GM18870 (cell line): ENCODE results near the gene TWNK.
"Not testable (repeated sequence)": the region's sequence is repeated elsewhere in the genome, so short reads cannot be mapped to it uniquely, and the experiment has no call there.

Experiments
- ATAC-seq: cut with Tn5 transposase; IDR thresholded peaks from one replicate; pipeline ENCODE4 v1.9.1; 2021; ENCODE audit warnings: moderate library complexity; ENCODE audit not compliant: unreplicated experiment

Gene TWNK

DNA sequence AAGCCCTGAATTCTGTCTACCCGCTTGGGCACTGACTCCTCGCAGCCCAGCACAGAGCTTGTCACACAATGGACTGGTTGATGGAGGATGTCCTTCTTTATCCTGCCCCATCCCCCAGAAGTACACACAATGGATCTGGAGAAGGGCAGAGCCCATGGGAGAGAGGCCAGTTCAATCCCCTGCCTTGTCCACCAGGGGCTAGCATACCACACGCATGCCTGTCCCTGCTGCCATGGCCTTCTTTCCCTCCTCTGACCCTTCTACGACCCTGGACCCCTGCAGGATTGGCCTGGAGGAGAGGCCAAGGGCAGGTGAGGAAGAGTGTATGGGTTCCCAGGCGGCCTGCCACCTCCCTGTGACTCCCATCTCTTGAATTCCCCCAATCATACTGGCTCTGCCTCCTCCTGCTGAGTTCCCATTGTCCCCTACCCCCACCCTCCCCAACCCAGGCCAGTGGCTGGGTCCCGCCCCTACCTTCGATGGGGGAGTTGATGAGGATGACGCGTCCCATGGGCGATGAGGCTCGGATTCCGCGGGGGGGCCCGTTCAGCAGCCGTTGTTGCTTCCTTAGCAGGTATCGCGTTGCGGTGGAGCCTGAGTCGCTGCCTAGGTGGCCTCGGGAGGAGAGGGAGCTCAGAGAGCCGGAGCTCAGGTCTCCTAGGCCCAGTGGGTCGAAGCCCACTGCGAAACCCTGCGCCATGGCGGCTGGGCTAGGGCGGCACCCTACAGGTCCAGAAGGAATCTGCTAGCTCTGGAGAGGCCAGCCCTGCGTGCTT lies 42.4 kb downstream of the TWNK start:
- no peak for ATAC-seq

- no peak for ATAC-seq
These were observed 43.3 kb downstream of the TWNK start for GRCh38 chr10:101030496-101031127.

DNA sequence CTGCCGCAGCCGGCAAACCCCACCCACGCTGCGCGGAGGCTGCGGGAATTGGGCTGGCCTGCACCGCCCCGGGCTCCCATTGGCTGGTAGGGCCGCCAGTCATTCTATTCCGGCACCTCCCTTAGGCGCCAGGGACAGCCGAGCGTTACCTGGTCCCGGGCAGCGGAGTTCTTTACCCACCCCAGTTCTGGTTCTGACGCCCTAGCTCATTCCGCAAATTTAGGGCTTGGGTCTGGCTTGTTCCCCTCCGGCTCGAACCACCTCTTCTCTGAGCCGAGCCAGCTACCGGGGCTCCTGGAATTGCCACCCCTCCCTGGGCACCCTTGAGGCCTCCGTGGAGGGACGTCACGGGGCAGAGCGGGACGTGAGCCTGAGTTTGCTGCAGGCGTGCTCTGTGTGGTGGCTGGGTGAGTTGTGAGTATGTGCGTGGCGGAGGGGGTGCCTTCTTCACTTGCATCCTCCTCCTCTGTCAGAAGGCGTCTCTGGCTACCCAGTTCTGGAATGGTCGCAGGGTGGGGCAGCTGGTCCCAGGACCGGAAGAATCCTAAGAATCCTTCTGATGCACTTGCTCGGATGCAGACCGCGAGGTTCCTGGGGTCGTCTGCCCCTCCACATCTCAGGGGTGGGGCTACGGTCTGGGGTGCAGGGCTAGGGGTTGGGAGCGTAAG lies 43.9 kb downstream of the TWNK start, which contains the start of the genes PDZD7 and SFXN3:
Gene PDZD7, minus strand, starts transcription at position 2 of the 668 bp plus-strand sequence. CDS start 910 bp downstream, outside the sequence.
Gene SFXN3, plus strand, starts transcription at position 107 of the 668 bp plus-strand sequence. CDS start 3,461 bp downstream, outside the sequence.
- peak; percentile 64 for ATAC-seq

DNA sequence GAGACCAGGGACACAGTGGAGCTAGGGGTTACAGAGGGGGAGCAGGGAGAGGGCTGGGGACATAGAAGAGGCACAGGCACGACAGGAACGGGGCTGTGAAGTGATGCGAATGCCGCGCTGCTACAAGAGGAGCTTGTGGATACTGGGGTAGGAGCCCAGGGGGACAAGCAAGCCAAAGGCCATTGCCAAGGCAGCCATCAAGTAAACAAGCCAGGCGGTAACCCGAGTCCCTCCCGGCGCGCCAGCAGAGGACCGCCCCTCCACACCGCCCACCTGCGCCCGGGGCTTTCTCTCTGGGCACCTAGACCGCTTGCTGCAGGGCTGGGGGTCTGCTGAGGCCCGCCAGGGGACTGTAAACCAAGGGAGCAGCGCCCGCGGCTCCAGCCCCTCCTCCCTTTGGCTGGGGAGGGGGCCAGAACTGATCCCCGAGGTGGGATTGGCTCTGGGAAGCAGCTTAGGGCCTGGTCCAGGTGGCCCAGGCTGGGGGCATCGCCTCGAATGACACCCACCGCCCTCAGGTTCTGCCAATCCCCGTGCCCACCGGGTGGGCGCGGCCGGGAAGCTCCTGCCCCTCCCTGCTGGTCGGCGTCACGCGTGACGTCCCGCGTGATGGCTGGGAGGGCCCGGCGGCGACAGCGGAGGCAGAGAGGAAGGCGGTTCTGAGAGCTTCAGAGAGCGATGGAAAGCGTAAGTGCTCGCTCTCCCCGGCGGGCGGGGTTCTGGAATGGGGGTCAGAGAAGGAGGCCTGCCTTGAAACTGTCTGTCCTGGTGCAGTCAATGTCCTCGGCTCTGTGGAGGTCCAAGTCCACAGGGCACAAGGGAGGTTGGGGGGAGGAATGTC lies 44.7 kb downstream of the TWNK start:
- ATAC-seq, result no peak

GRCh38 chr10:101032637-101033224 lies 45.4 kb downstream of the TWNK start:
- ATAC-seq, result peak; percentile 42

GRCh38 chr10:101033276-101033675 lies 45.9 kb downstream of the TWNK start:
- ATAC-seq, result no peak

DNA sequence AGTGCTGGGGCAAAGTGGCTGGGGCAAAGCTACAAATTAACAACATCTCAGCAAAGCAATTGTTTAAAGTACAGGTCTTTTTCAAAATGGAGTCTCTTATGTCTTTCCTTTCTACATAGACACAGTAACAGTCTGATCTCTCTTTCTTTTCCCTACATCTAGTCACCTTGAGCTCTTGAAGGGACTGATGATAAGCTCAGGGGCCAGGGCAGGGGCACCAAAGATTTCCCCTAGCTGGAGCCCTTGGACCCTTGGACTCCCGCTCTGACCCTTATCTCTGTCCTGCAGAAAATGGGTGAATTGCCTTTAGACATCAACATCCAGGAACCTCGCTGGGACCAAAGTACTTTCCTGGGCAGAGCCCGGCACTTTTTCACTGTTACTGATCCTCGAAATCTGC lies 47.1 kb downstream of the TWNK start:
- not testable (repeated sequence) for ATAC-seq

- ATAC-seq, result no peak
These were observed 48.0 kb downstream of the TWNK start for GRCh38 chr10:101035314-101035713.

DNA sequence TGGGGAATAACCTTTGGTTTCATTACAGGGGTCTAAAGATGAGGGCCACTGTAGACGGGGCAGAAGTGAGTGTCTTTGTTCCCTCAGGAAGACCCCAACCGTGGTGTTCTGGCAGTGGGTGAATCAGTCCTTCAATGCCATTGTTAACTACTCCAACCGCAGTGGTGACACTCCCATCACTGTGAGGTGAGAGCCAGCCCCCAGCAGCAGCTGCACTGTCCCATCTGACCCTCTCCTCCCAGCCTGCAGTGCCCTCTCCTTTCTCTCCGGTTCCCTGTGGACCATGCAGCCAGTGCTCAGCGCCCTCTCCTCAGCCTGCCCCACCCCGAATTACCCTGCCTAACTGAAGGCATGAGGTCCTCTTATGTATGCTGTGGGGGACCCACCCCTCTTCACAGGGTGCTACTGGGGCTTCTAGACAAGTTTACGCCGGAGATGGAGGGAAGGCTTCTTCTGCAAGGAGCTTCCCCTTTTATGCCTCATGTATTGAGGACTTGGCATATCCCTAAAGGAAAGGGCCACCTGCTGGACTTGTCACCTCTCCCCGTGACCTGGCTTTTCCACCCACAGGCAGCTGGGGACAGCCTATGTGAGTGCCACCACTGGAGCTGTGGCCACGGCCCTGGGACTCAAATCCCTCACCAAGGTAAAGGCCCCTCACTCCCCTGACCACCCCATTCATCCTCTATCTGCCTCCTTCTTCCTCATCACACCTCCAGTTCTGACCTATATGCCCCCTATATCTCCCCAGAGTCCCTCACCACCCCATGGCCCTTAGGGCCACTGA lies 48.8 kb downstream of the TWNK start:
- no peak for ATAC-seq

DNA sequence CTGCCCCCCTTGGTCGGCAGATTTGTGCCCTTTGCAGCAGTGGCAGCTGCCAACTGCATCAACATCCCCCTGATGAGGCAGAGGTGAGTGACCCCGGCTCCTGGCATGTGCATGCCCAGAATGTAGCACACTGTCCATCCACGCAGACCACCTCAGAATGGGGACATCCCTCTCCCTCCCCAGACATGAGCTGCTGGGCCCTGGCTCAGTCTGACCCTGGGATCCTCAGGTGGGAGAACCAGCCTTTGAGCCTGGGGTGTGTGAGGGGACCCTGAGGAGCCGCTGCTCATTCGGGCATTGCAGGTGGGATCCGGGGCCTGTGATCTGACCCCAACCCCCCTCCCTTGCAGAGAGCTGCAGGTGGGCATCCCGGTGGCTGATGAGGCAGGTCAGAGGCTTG lies 49.4 kb downstream of the TWNK start:
- ATAC-seq, result no peak

DNA sequence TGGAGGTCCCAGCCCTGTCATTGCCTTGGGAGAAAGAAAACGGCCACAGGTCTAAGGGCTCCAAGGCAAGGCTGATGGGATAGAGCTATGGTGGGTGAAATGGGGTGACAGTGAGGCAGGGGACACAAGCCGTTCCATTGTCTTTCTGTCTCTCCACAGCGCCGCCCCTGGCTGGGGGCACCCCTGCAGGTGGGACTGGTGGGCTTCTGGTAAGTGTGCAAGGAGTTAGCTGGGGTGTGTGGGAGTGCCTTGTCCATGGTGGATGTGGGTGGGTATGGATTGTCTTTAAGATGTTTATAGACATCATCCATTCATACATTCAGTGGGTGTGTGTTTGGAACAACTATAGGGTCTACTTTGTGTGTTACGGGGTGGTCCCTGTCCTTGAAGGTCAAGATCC lies 51.1 kb downstream of the TWNK start:
- ATAC-seq, result no peak

GRCh38 chr10:101040061-101040460 lies 52.7 kb downstream of the TWNK start:
- no peak for ATAC-seq

- no peak for ATAC-seq
These were observed 53.5 kb downstream of the TWNK start for GRCh38 chr10:101040851-101041250.

- peak; percentile 61 for ATAC-seq
These were observed 54.0 kb downstream of the TWNK start for GRCh38 chr10:101041252-101041761.

DNA sequence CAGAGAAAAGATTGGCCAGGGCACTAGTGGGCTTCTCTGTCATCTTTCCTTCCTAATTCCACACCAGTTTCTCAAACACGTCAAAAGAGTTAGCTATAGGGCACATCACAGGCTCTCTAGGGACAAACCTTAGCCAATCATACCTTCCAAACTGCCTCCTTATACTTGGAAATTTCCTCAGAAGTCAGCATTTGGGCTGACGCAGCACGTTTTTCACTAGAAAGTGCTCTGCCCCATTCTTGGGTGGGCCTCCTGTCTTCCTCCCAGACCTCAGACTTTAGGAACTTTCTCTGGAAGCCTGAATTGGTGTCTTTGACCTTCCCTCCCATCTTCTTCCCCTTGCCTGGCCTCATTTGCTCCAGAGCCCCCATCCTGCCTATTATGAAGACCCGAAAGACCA lies 54.8 kb downstream of the TWNK start:
- ATAC-seq, result no peak

GRCh38 chr10:101042667-101043362 lies 55.5 kb downstream of the TWNK start:
- peak; percentile 74 for ATAC-seq

- no peak for ATAC-seq
These were observed 56.0 kb downstream of the TWNK start for GRCh38 chr10:101043363-101043707.
